Measurements from ENCODE around the gene PLXNA1.

The PLXNA1 gene

DNA sequence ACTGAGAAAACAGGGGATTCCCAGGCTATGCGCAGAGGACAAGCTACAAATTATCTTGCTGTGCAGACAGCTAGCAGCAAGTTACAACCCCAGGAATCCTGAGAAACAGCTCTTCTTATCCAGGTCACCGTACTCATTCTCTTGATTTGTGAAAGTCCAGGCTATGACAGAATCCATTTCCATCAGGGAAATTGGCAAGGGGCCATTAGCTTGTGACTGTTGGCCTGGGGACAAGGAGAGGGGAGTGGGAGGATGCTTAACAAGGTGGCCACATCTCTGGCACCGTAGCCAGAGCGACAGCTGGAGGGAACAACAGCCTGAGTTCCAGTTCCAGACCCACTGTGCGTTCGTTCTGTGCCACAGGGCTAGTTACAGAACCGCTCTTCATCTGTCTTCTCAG, 44.9 kb upstream of the PLXNA1 start:
- H3K4me3 ChIP-seq (ENCODE audit: low read depth, low read length): no peak overlapping the region
- no peak for TF ChIP-seq CTCF (IDR thresholded peaks at IDR 0.05; ENCODE audit: low read depth, low read length, missing control alignments)
- DNase-seq (ENCODE audit: low read depth): no peak

DNA sequence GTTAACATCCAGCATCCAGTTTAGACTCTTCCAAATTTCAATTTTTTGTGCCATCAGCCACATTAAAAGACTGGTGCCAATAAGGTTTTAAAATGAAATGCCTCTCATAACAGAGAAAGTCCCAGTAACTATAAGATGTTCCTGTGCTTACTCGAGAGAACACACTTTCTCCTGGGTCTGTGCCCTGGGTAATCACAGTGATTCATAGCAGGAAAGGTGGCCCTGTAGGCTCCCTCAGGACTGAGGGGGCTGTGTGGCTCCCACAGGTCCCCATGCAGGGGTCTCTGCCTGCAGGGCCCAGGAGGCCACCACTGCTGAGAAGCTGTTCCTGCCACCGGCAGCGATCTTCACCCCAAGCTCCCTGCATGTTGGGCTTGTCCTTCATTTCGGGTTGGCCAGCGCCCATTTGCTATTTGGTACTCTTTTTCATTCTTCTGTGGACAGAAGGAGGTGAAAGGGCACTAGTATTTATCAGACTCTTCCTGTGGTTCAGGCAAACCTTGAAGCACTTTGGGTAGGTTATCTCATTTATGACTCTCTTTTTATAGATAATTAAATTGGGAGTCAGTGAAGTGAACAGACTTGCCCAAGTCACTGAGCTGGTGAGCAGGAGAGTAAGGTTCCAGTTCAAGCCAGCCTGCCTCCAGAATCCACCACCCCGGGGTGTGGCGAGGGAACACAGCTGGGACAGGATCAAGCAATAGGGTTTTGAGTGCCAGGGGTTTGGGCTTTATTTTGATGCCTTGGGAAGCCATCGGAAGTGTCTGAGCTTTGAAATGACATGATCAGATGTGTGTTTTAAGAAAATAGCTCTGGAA, 44.2 kb upstream of the PLXNA1 start:
- TF ChIP-seq CTCF (IDR thresholded peaks at IDR 0.05; ENCODE audit: low read depth, low read length, missing control alignments): no peak
- no peak overlapping the region for H3K4me3 ChIP-seq (ENCODE audit: low read depth, low read length)
- no peak for DNase-seq (ENCODE audit: low read depth)

DNA sequence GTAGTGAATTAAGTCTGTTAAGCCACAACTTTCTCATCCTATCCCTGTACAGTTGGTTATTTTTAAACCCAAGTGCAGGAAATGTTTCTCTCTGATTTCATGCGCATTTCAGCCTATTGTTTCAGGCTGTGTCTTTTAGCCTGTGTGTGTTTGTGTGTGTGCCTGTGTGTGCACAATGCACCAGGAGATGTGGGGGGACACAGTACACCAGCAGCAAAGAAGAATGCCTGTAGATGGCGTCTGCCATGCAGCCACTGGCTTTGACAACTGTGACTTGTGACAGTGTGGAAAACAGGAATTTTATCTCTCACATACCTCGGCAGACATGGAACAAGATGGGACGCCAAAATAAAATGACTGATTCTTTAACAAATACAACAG, 43.6 kb upstream of the PLXNA1 start:
- TF ChIP-seq CTCF (IDR thresholded peaks at IDR 0.05; ENCODE audit: low read depth, low read length, missing control alignments): no peak
- DNase-seq (ENCODE audit: low read depth): no peak
- H3K4me3 ChIP-seq (ENCODE audit: low read depth, low read length): no peak overlapping the region

- DNase-seq (ENCODE audit: low read depth): no peak
- H3K4me3 ChIP-seq (ENCODE audit: low read depth, low read length): no peak overlapping the region
- TF ChIP-seq CTCF (IDR thresholded peaks at IDR 0.05; ENCODE audit: low read depth, low read length, missing control alignments): no peak
These were observed 43.2 kb upstream of the PLXNA1 start for GRCh38 chr3:126939733-126940132.

- no peak for TF ChIP-seq CTCF (IDR thresholded peaks at IDR 0.05; ENCODE audit: low read depth, low read length, missing control alignments)
- no peak for DNase-seq (ENCODE audit: low read depth)
- H3K4me3 ChIP-seq (ENCODE audit: low read depth, low read length): no peak overlapping the region
These were observed 41.1 kb upstream of the PLXNA1 start for GRCh38 chr3:126941721-126942270.

- DNase-seq (ENCODE audit: low read depth): no peak
- no peak for TF ChIP-seq CTCF (IDR thresholded peaks at IDR 0.05; ENCODE audit: low read depth, low read length, missing control alignments)
- no peak overlapping the region for H3K4me3 ChIP-seq (ENCODE audit: low read depth, low read length)
These were observed 38.6 kb upstream of the PLXNA1 start for GRCh38 chr3:126944089-126944965.

Data from GM12864 (cell line).